ENCODE measurements around the gene NQO2. TPM values are rescaled to one million over a fixed set of nuclear protein-coding genes. Genes with fewer than 3 reads are reported as not detected.
A peak's percentile ranks its signal among the peaks of the same experiment; 100 is the strongest.
"Not testable (repeated sequence)": the region's sequence is repeated elsewhere in the genome, so short reads cannot be mapped to it uniquely, and the experiment has no call there.

Gene NQO2
- total RNA-seq, 1 experiment from 2014 or later: 35.8 TPM

GRCh38 chr6:2998249-2998997 lies 1.3 kb upstream of the NQO2 start:
- not testable (repeated sequence) for H3K4me1 Mint-ChIP-seq (ENCODE audit: low read depth, unreplicated experiment); H3K9me3 Mint-ChIP-seq (ENCODE audit: unreplicated experiment); H3K36me3 ChIP-seq (ENCODE audit: control insufficient read depth, insufficient read depth, low read length); BruUV-seq (replicated peaks); H3K36me3 Mint-ChIP-seq (ENCODE audit: insufficient read depth, unreplicated experiment); H3K27me3 ChIP-seq (replicated peaks; ENCODE audit: control insufficient read depth, insufficient read depth, low read length); H3K27ac Mint-ChIP-seq (ENCODE audit: unreplicated experiment); H3K9me3 ChIP-seq; H3K4me1 ChIP-seq; H3K27me3 Mint-ChIP-seq (ENCODE audit: insufficient read depth, unreplicated experiment)
- CTCF ChIA-PET: interaction anchor here (0.6 to 1.2 kb wide), 4 partner anchors 25 to 65 kb away, joined by 3 to 21 read pairs (median 6); no protein-coding TSS in a partner anchor
- DNase-seq: peak; percentile 38 to 69
- peak overlapping the region; percentile 83 for H3K4me3 Mint-ChIP-seq (ENCODE audit: unreplicated experiment)
- peak overlapping the region; percentile 36 for H3K4me3 ChIP-seq (ENCODE audit: low read depth, low read length)
- POLR2A ChIA-PET: interaction anchor here (0.8 to 1.7 kb wide), 2 partner anchors 9 to 12 kb away, joined by 3 to 24 read pairs; no protein-coding TSS in a partner anchor
- intact Hi-C loops (cut with micrococcal nuclease; ENCODE audit: unreplicated experiment): loop anchor here (2.0 to 5.0 kb wide), 2 partner anchors 120 to 249 kb away; partner anchors contain the start of gene BPHL
- TF ChIP-seq CTCF (IDR thresholded peaks at IDR 0.05; ENCODE audit: insufficient read depth in 1 of 2, low read depth in 1 of 2, low read length in 1 of 2, severe bottlenecking in 1 of 2, unreplicated experiment in 1 of 2): peak; percentile 19 to 56

- H3K4me3 Mint-ChIP-seq (ENCODE audit: unreplicated experiment): peak overlapping the region; percentile 83
- ChIA-PET POLR2A (interaction anchor here (0.5 to 1.8 kb wide), 34 partner anchors 10 to 1135 kb away, joined by 3 to 24 read pairs (median 7); partner anchors contain the start of genes RIPK1 and SERPINB1), CTCF (interaction anchor here (0.6 to 1.4 kb wide), 8 partner anchors 9 to 399 kb away, joined by 3 to 21 read pairs (median 6); no protein-coding TSS in a partner anchor)
- H3K9me3 ChIP-seq: no peaks in the 10 kb centered on the region
- intact Hi-C loops (cut with micrococcal nuclease; ENCODE audit: unreplicated experiment): loop anchor here (1.0 to 5.0 kb wide), 3 partner anchors 54 to 248 kb away; partner anchors contain the start of gene BPHL
- H3K4me1 ChIP-seq: no peaks in the 10 kb centered on the region
- TF ChIP-seq CTCF (IDR thresholded peaks at IDR 0.05; ENCODE audit: insufficient read depth in 1 of 2, low read depth in 1 of 2, low read length in 1 of 2, severe bottlenecking in 1 of 2, unreplicated experiment in 1 of 2): no peak
- no peaks in the 10 kb centered on the region for H3K9me3 Mint-ChIP-seq (ENCODE audit: unreplicated experiment)
- peaks cover 4% of the 10 kb centered on the region for H3K36me3 Mint-ChIP-seq (ENCODE audit: insufficient read depth, unreplicated experiment)
- no peaks in the 10 kb centered on the region for H3K27me3 ChIP-seq (replicated peaks; ENCODE audit: control insufficient read depth, insufficient read depth, low read length)
- H3K27ac Mint-ChIP-seq (ENCODE audit: unreplicated experiment): peak overlapping the region; percentile 72
- H3K36me3 ChIP-seq (ENCODE audit: control insufficient read depth, insufficient read depth, low read length): no peaks in the 10 kb centered on the region; the same call in 1 of the 2 replicates
- H3K4me1 Mint-ChIP-seq (ENCODE audit: low read depth, unreplicated experiment): peaks cover 7% of the 10 kb centered on the region
- DNase-seq: peak in 1 of 2 experiments; percentile 80
- peak overlapping the region; percentile 36 for H3K4me3 ChIP-seq (ENCODE audit: low read depth, low read length)
- no peaks in the 10 kb centered on the region for H3K27me3 Mint-ChIP-seq (ENCODE audit: insufficient read depth, unreplicated experiment)
- BruUV-seq (replicated peaks): TSS peak; percentile 55
These were observed 586 bp upstream of the NQO2 start for GRCh38 chr6:2998998-2999617.

GRCh38 chr6:3001146-3001772 lies 1.6 kb downstream of the NQO2 start:
- H3K4me3 Mint-ChIP-seq (ENCODE audit: unreplicated experiment): peak overlapping the region; percentile 83
- Histone ChIP-seq H3K27me3 (replicated peaks; ENCODE audit: control insufficient read depth, insufficient read depth, low read length) (no peaks in the 10 kb centered on the region), H3K4me1 (no peaks in the 10 kb centered on the region), H3K4me3 (ENCODE audit: low read depth, low read length) (no peak overlapping the region), H3K9me3 (no peaks in the 10 kb centered on the region), H3K36me3 (ENCODE audit: control insufficient read depth, insufficient read depth, low read length) (no peaks in the 10 kb centered on the region; the same call in none of the 2 replicates)
- no TSS peak for BruUV-seq (replicated peaks)
- intact Hi-C loops (cut with micrococcal nuclease; ENCODE audit: unreplicated experiment): no loop called here
- peaks cover 14% of the 10 kb centered on the region for H3K36me3 Mint-ChIP-seq (ENCODE audit: insufficient read depth, unreplicated experiment)
- H3K9me3 Mint-ChIP-seq (ENCODE audit: unreplicated experiment): no peaks in the 10 kb centered on the region
- H3K4me1 Mint-ChIP-seq (ENCODE audit: low read depth, unreplicated experiment): peaks cover 7% of the 10 kb centered on the region
- POLR2A ChIA-PET: interaction anchor here (0.6 to 1.1 kb wide), 4 partner anchors 19 to 68 kb away, joined by 3 to 13 read pairs (median 3); no protein-coding TSS in a partner anchor
- CTCF ChIA-PET: interaction anchor here (1.0 to 1.7 kb wide), 3 partner anchors 12 to 52 kb away, joined by 3 to 12 read pairs (median 9); no protein-coding TSS in a partner anchor
- no peaks in the 10 kb centered on the region for H3K27me3 Mint-ChIP-seq (ENCODE audit: insufficient read depth, unreplicated experiment)
- H3K27ac Mint-ChIP-seq (ENCODE audit: unreplicated experiment): no peak overlapping the region
- no peak for DNase-seq
- no peak for TF ChIP-seq CTCF (IDR thresholded peaks at IDR 0.05; ENCODE audit: insufficient read depth in 1 of 2, low read depth in 1 of 2, low read length in 1 of 2, severe bottlenecking in 1 of 2, unreplicated experiment in 1 of 2)
